HepG2 (cell line): Measurements from ENCODE around the gene PIGC. TPM values are rescaled to one million over a fixed set of nuclear protein-coding genes. Genes with fewer than 3 reads are reported as not detected.

Experiments
- ARNTL ChIP-seq: sonication (generic); formaldehyde crosslinking; IDR thresholded peaks from 2 replicates; pipeline ENCODE4 v1.4.0; 2020; ENCODE audit warnings: mild to moderate bottlenecking, missing genetic modification reagents
- ATAD3A ChIP-seq: sonication (generic); formaldehyde crosslinking; IDR thresholded peaks from 2 replicates; pipeline ENCODE4 v1.4.0; 2020; ENCODE audit warnings: missing genetic modification reagents
- BCL6 ChIP-seq: IDR thresholded peaks from 2 replicates; pipeline ENCODE4 v1.6.1; 2016; ENCODE audit warnings: missing genetic modification reagents, missing compliant biosample characterization
- CEBPB ChIP-seq: IDR thresholded peaks from 2 replicates; pipeline ENCODE4 v1.6.1; 2011; ENCODE audit warnings: low read depth, low read length, improper control_type of control experiment, borderline replicate concordance
- CEBPG ChIP-seq: IDR thresholded peaks from 2 replicates; pipeline ENCODE4 v1.6.1; 2016
- CREB1 ChIP-seq, 2 experiments: fragments of 450-650 bp in 1 of 2; IDR thresholded peaks; 2 replicates each; pipeline ENCODE4 v1.6.1; 2016 to 2017; ENCODE audit warnings: control low read depth in 1 of 2, mild to moderate bottlenecking in 1 of 2, missing compliant biosample characterization in 1 of 2, missing genetic modification characterization in 1 of 2
- ELF3 ChIP-seq: IDR thresholded peaks from 2 replicates; pipeline ENCODE4 v1.6.1; 2016; ENCODE audit warnings: missing genetic modification reagents, missing compliant biosample characterization
- FIP1L1 ChIP-seq: fragments of 200-400 bp; formaldehyde crosslinking; IDR thresholded peaks from 2 replicates; pipeline ENCODE4 v1.6.1; 2018; ENCODE audit warnings: low read depth, mild to moderate bottlenecking, low read length, moderate library complexity, borderline replicate concordance; ENCODE audit not compliant: insufficient read depth
- GATAD2A ChIP-seq: IDR thresholded peaks from 2 replicates; pipeline ENCODE4 v1.6.1; 2016
- HDAC1 ChIP-seq: sonication (generic); formaldehyde crosslinking; IDR thresholded peaks from 2 replicates; pipeline ENCODE4 v1.5.1; 2020; ENCODE audit warnings: mild to moderate bottlenecking, missing genetic modification reagents
- HDAC2 ChIP-seq: sonication (generic); formaldehyde crosslinking; IDR thresholded peaks from 2 replicates; pipeline ENCODE4 v1.4.0; 2020; ENCODE audit warnings: missing genetic modification reagents
- HNF4A ChIP-seq: sonication (generic); formaldehyde crosslinking; IDR thresholded peaks from 2 replicates; pipeline ENCODE4 v1.4.0; 2020; ENCODE audit warnings: missing genetic modification reagents
- JUN ChIP-seq: sonication (generic); formaldehyde crosslinking; IDR thresholded peaks from 2 replicates; pipeline ENCODE4 v1.4.0; 2020; ENCODE audit warnings: mild to moderate bottlenecking, missing genetic modification reagents
- JUNB ChIP-seq: sonication (generic); formaldehyde crosslinking; IDR thresholded peaks from 2 replicates; pipeline ENCODE4 v1.8.0; 2022; ENCODE audit warnings: missing genetic modification reagents, mild to moderate bottlenecking, borderline replicate concordance
- KLF11 ChIP-seq: IDR thresholded peaks from 2 replicates; pipeline ENCODE4 v1.6.1; 2016; ENCODE audit warnings: missing compliant biosample characterization
- MIER2 ChIP-seq: IDR thresholded peaks from 2 replicates; pipeline ENCODE4 v1.6.1; 2016; ENCODE audit warnings: missing biosample characterization, missing genetic modification reagents
- NAIF1 ChIP-seq: sonication (generic); formaldehyde crosslinking; IDR thresholded peaks from 2 replicates; pipeline ENCODE4 v1.5.0; 2020; ENCODE audit warnings: mild to moderate bottlenecking, missing genetic modification reagents, borderline replicate concordance
- NR2C2 ChIP-seq: sonication (generic); formaldehyde crosslinking; IDR thresholded peaks from 2 replicates; pipeline ENCODE4 v1.4.0; 2020; ENCODE audit warnings: missing genetic modification reagents, mild to moderate bottlenecking, moderate library complexity, borderline replicate concordance
- NR2F2 ChIP-seq: IDR thresholded peaks from 2 replicates; pipeline ENCODE4 v1.6.1; 2012; ENCODE audit warnings: low read depth, inconsistent platforms, borderline replicate concordance
- PCBP2 ChIP-seq: fragments of 200-400 bp; formaldehyde crosslinking; optimal IDR thresholded peaks from 2 replicates; pipeline ENCODE3; 2018; ENCODE audit warnings: low read length, low read depth; ENCODE audit not compliant: poor library complexity, severe bottlenecking
- STAG1 ChIP-seq: sonication (generic); formaldehyde crosslinking; IDR thresholded peaks from 2 replicates; pipeline ENCODE4 v1.4.0; 2020; ENCODE audit warnings: missing genetic modification reagents
- ZNF207 ChIP-seq: fragments of 450-650 bp; IDR thresholded peaks from 2 replicates; pipeline ENCODE4 v1.6.1; 2016; ENCODE audit warnings: antibody characterized with exemption, borderline replicate concordance
- ZNF317 ChIP-seq: sonication (generic); formaldehyde crosslinking; IDR thresholded peaks from 2 replicates; pipeline ENCODE4 v1.5.0; 2020; ENCODE audit warnings: mild to moderate bottlenecking, missing genetic modification reagents
- ZNF335 ChIP-seq: sonication (generic); formaldehyde crosslinking; IDR thresholded peaks from 2 replicates; pipeline ENCODE4 v1.4.0; 2020; ENCODE audit warnings: missing genetic modification reagents
- ZNF598 ChIP-seq: sonication (generic); formaldehyde crosslinking; IDR thresholded peaks from 2 replicates; pipeline ENCODE4 v1.5.1; 2020; ENCODE audit warnings: mild to moderate bottlenecking, missing genetic modification reagents, borderline replicate concordance
- ZNF678 ChIP-seq: sonication (generic); formaldehyde crosslinking; IDR thresholded peaks from 2 replicates; pipeline ENCODE4 v1.4.0; 2020; ENCODE audit warnings: mild to moderate bottlenecking, missing genetic modification reagents
- polyA plus RNA-seq, 8 experiments: library from polyadenylated mRNA; depleted of rRNA in 3 of 8; stranded (reverse) in 7 of 8; unstranded in 1 of 8; fragments of >200 nt; fragmentation: Illumina TruSeq in 4 of 8; extraction: Trizol in 4 of 8; gene quantifications; 2 replicates each; pipeline versions ENCODE4 v1.2.1 to v1.2.3, GENCODE V29; 2011 to 2016; ENCODE audit warnings: low read depth in 4 of 8, missing spikeins in 1 of 8, mixed read lengths in 1 of 8; ENCODE audit not compliant: insufficient read depth in 1 of 8
- total RNA-seq, 5 experiments: library from RNA; depleted of rRNA; stranded (reverse); fragments of >200 nt; fragmentation: Illumina TruSeq; extraction: Trizol; gene quantifications; 2 replicates each; pipeline ENCODE4 v1.2.3, GENCODE V29; 2016; ENCODE audit warnings: low read depth in 1 of 5
- TF ChIP-seq, protein P1 (sequence below): sonication (generic); formaldehyde crosslinking; conservative IDR thresholded peaks from 2 replicates; pipeline ENCODE4 v1.8.1; 2023; ENCODE audit warnings: missing genetic modification reagents
- TF ChIP-seq, protein P2 (sequence below): sonication (generic); formaldehyde crosslinking; IDR thresholded peaks from 2 replicates; pipeline ENCODE4 v1.4.0; 2020; ENCODE audit warnings: missing genetic modification reagents

Gene PIGC
- total and polyA plus RNA-seq, 2 of the 13 experiments (the other 11 are each of a cell fraction or from before 2014, with no cell fraction given), result 26.7 to 29.5 TPM

GRCh38 chr1:172448995-172449584 lies 5.2 kb upstream of the PIGC start (continued):
- peak; percentile 78 for TF ChIP-seq CEBPG (CRISPR knock-in tag)
- no peak for TF ChIP-seq KLF11 (CRISPR knock-in tag)
- TF ChIP-seq ARNTL (CRISPR knock-in tag), result peak; percentile 71; the same call in 1 of the 2 replicates
- 0 out of 2 replicates have a peak, but pooled peaks have one; percentile 16 for TF ChIP-seq BCL6 (CRISPR knock-in tag)
- 0 out of 2 replicates have a peak, but pooled peaks have one; percentile 1 for TF ChIP-seq STAG1 (CRISPR knock-in tag)
- no peak for TF ChIP-seq ATAD3A (CRISPR knock-in tag)
- TF ChIP-seq ZNF207, result no peak
- TF ChIP-seq NR2C2 (CRISPR knock-in tag), result peak; percentile 57
- TF ChIP-seq GATAD2A, result peak; percentile 81
- no peak for TF ChIP-seq CREB1 (IDR thresholded peaks at IDR 0.05)
- peak; percentile 40; the same call in 1 of the 2 replicates for TF ChIP-seq CREB1 (CRISPR knock-in tag; IDR thresholded peaks at IDR 0.05)
- TF ChIP-seq, protein P1, sequence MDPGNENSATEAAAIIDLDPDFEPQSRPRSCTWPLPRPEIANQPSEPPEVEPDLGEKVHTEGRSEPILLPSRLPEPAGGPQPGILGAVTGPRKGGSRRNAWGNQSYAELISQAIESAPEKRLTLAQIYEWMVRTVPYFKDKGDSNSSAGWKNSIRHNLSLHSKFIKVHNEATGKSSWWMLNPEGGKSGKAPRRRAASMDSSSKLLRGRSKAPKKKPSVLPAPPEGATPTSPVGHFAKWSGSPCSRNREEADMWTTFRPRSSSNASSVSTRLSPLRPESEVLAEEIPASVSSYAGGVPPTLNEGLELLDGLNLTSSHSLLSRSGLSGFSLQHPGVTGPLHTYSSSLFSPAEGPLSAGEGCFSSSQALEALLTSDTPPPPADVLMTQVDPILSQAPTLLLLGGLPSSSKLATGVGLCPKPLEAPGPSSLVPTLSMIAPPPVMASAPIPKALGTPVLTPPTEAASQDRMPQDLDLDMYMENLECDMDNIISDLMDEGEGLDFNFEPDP, result no peak
- TF ChIP-seq NAIF1 (CRISPR knock-in tag), result no peak
- peak; percentile 36; the same call in 1 of the 2 replicates for TF ChIP-seq HDAC2 (CRISPR knock-in tag)
- TF ChIP-seq FIP1L1, result no peak
- TF ChIP-seq JUN (CRISPR knock-in tag), result peak; percentile 76
- no peak for TF ChIP-seq ZNF598
- peak; percentile 13; the same call in 1 of the 2 replicates for TF ChIP-seq CEBPB
- TF ChIP-seq, protein P2, sequence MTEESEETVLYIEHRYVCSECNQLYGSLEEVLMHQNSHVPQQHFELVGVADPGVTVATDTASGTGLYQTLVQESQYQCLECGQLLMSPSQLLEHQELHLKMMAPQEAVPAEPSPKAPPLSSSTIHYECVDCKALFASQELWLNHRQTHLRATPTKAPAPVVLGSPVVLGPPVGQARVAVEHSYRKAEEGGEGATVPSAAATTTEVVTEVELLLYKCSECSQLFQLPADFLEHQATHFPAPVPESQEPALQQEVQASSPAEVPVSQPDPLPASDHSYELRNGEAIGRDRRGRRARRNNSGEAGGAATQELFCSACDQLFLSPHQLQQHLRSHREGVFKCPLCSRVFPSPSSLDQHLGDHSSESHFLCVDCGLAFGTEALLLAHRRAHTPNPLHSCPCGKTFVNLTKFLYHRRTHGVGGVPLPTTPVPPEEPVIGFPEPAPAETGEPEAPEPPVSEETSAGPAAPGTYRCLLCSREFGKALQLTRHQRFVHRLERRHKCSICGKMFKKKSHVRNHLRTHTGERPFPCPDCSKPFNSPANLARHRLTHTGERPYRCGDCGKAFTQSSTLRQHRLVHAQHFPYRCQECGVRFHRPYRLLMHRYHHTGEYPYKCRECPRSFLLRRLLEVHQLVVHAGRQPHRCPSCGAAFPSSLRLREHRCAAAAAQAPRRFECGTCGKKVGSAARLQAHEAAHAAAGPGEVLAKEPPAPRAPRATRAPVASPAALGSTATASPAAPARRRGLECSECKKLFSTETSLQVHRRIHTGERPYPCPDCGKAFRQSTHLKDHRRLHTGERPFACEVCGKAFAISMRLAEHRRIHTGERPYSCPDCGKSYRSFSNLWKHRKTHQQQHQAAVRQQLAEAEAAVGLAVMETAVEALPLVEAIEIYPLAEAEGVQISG (CRISPR knock-in tag), result 0 out of 2 replicates have a peak, but pooled peaks have one; percentile 12
- TF ChIP-seq HDAC1, result 0 out of 2 replicates have a peak, but pooled peaks have one; percentile 4
- TF ChIP-seq ZNF678 (CRISPR knock-in tag), result 0 out of 2 replicates have a peak, but pooled peaks have one; percentile 39
- peak; percentile 78; the same call in 1 of the 2 replicates for TF ChIP-seq ELF3 (CRISPR knock-in tag)
- TF ChIP-seq JUNB (CRISPR knock-in tag), result peak; percentile 67; the same call in 1 of the 2 replicates
- 0 out of 2 replicates have a peak, but pooled peaks have one; percentile 29 for TF ChIP-seq MIER2 (CRISPR knock-in tag)
- TF ChIP-seq ZNF335 (CRISPR knock-in tag), result peak; percentile 83; the same call in 1 of the 2 replicates
- peak; percentile 72 for TF ChIP-seq HNF4A
- no peak for TF ChIP-seq PCBP2
- TF ChIP-seq ZNF317 (CRISPR knock-in tag), result no peak
- TF ChIP-seq NR2F2, result 0 out of 2 replicates have a peak, but pooled peaks have one; percentile 14
